ENCODE results near the gene APBB3.
"Not testable (repeated sequence)": the region's sequence is repeated elsewhere in the genome, so short reads cannot be mapped to it uniquely, and the experiment has no call there.

APBB3 gene, protein sequence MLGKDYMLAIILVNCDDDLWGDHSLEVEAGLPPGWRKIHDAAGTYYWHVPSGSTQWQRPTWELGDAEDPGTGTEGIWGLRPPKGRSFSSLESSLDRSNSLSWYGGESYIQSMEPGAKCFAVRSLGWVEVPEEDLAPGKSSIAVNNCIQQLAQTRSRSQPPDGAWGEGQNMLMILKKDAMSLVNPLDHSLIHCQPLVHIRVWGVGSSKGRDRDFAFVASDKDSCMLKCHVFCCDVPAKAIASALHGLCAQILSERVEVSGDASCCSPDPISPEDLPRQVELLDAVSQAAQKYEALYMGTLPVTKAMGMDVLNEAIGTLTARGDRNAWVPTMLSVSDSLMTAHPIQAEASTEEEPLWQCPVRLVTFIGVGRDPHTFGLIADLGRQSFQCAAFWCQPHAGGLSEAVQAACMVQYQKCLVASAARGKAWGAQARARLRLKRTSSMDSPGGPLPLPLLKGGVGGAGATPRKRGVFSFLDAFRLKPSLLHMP

GRCh38 chr5:140564196-140565023, at the start of gene APBB3, which contains the start of gene SLC35A4:
Gene APBB3, minus strand, starts transcription at chr5:140564598. Its CDS starts 353 bp downstream, at chr5:140564245.
Gene SLC35A4, plus strand, starts transcription at chr5:140564828. Its CDS starts 2,342 bp downstream, at chr5:140567170.
- peak; percentile 87 for DNase-seq (ENCODE audit: low read depth)

GRCh38 chr5:140611020-140611521, 46.7 kb upstream of the APBB3 start:
- no peak for DNase-seq (ENCODE audit: low read depth)

GRCh38 chr5:140609126-140609525, 44.7 kb upstream of the APBB3 start:
- DNase-seq (ENCODE audit: low read depth): no peak

DNA sequence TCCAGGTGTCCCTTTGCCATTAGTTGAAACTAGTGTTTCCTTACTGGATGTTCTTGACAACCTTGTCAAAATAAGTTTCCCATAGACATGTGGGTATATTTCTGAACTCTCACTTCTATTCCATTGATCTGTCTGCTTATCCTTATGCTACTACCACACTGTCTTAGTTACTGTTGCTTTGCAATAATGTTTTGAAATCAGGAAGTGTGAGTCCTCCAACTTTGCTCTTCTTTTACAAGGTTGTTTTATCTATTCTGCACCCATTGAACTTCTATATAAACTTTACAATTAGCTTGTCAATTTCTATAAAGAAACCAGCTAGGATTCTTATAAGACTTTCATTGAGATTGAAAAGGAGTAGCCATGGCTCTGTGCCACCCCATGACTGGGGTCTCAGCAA, 44.3 kb upstream of the APBB3 start:
- no peak for DNase-seq (ENCODE audit: low read depth)

DNA sequence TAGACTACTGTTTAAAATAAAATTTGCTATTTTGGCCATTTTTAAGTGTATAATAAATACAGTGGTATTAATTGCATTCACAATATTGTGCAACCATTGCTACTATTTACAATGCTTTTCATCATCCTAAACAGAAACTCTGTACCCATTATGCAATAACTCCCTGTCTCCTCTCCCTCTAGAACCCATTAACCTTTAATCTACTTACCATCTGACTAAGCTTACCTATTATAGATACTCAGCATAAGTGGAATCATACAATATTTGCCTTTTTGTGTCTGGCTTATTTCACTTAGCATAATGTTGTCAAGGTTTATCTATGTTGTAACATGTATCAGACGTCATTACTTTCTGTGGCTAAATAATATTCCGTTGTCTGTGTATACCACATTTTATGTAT, 42.6 kb upstream of the APBB3 start:
- DNase-seq (ENCODE audit: low read depth): no peak

DNA sequence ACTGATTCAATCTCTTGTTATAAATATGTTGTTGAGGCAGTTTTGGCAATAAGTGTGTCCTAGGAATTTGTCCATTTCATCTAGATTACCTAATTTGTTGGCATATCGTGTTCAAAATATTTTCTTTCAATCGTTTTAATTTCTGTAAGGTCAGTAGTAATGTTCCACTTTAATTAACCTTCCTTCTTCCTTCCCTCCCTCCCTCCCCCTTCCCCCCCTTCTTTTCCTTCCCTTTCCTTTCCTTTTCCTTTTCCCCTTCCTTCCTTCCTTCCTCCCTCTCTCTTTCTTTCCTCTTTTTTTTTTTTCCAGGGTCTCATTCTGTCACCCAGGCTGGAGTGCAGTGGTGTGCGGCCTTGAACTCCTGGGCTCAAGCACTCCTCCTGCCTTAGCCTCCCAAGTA, 41.5 kb upstream of the APBB3 start:
- DNase-seq (ENCODE audit: low read depth): no peak

DNA sequence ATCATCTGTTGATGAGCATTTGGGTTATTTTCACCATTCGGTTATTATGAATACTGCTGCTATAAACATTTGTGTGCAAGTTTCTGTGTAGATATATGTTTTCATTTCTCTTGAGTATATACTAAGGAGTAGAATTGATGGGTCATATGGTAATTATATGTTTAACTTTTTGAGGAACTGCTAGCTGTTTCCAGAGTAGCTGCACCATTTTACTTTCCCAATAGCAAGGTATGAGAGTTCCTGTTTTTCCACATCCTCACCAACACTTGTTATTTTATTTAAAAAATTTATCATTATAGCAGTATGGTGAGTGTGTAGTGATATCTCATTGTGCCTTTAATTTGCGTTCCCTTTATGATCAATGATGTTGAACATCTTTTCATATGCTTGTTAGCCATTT, 39.3 kb upstream of the APBB3 start:
- no peak for DNase-seq (ENCODE audit: low read depth)

- DNase-seq (ENCODE audit: low read depth): not testable (repeated sequence)
These were observed 39.0 kb upstream of the APBB3 start for GRCh38 chr5:140603446-140603698.

- DNase-seq (ENCODE audit: low read depth): no peak
These were observed 37.7 kb upstream of the APBB3 start for GRCh38 chr5:140602147-140602546.

DNA sequence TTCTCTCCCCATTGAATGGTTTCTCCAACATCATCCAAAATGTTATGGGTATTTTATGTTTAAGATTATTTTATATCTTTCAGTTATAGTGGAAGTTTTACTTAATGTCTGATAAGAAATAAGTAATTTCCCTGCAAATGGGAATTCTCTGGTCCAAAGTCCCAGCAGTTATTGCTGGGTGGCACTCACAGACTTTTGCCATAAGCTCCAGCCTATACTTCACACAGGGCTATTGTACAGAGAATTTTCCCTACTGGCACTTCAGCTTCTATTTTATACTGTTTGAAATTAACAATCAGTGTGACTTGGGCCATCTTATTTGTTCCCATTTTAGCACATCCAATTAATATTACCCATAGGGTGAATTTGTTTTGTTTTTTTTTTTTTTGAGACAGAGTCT, 35.7 kb upstream of the APBB3 start:
- DNase-seq (ENCODE audit: low read depth): no peak

GRCh38 chr5:140598836-140599235, 34.4 kb upstream of the APBB3 start:
- DNase-seq (ENCODE audit: low read depth): no peak

DNA sequence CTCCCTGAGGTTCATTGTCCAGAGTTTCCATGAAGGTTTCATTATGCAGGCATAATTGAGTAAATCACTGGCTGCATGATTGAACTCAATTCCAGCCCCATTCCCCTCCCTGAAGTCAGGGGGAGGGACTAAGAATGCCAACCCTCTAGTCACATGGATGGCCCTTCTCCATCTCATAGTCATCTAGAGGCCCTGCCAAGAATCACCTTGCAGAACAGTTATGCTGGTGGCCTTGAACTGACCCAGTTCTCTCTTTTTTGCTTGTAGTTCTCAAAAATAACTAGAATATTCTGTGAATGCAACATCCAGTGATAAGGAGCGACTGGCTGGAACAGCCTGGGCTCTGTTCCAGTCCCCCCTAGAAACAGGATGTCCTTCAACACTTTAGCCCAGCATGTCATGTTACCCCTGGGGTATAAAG, 31.9 kb upstream of the APBB3 start:
- DNase-seq (ENCODE audit: low read depth): no peak

- no peak for DNase-seq (ENCODE audit: low read depth)
These were observed 31.3 kb upstream of the APBB3 start for GRCh38 chr5:140595538-140596300.

DNA sequence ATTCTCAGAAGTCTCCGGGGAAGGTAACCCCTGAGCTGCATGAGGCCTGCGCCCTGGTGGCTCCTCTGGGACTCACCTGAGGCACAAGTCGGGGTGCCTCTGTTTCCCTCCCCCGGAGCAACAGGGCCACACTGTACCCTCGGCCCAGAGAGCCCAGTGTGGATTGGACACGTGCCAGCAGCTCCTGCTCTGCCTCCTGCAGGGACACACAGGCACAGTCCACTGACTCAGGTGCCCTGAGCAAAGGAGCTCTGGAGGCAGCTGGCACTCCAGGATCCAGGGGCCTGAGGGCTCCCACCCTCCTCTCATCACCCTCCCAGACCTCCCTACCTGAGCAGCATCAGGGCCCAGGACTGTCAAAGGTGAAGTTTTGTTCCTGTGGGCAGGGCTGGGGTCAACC, 29.8 kb upstream of the APBB3 start:
- DNase-seq (ENCODE audit: low read depth): no peak

GRCh38 chr5:140593070-140593469, 28.7 kb upstream of the APBB3 start:
- DNase-seq (ENCODE audit: low read depth): not testable (repeated sequence)

GRCh38 chr5:140591747-140592372, 27.5 kb upstream of the APBB3 start:
- peak; percentile 23 for DNase-seq (ENCODE audit: low read depth)

DNA sequence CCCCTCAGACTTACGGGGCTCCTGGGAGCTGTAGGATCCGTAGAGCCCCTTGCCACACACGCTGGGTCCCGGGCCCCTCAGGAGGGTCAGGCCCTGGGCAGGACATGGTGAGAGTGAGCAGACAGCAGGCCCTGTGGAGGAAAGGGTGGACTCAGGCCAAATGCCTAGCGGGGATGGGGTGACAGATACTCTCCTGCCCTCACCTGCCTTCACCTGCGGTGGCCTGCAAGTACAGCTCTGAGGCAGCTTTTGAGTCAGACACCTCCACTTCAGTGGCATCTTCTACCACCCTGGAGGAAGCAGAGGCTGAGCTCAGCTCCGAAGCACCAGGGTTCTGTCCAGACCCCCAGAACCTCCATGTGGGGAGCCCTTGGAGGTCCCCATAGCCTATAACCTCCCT, 26.5 kb upstream of the APBB3 start:
- DNase-seq (ENCODE audit: low read depth): no peak

DNA sequence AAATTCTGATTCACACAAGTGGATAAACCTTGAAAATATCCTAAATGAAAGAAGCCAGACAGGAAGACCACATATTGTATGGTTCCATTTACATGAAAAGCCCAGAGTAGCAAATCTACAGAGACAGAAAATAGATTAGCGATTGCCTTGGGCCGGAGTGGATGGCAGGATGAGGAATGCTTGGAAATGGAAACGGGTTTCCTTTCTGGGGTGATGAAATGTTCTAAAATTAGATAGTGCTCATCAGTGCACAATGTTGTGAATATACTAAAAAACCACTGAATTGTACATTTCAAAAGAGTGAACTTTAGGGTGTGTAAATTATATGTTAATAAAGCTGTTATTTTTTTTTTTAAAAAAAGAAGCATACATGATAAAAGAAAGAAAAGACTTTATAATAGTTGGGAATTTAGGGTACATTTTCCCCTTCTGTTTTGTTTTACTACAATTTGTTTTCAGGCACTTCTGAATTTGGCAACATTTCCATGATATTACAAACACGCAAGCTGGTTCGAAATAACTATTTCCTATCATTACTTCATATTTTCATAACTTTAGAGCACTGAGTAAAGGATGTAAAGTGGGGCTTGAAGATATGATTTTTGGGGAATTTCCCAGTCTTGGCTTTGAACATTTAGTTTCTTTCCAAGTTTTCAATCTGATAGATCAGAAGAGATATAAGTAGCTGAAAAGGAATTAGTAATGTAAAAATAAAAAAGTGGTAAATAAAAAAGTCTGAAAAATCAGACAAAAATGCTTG, 24.1 kb upstream of the APBB3 start:
- no peak for DNase-seq (ENCODE audit: low read depth)

DNA sequence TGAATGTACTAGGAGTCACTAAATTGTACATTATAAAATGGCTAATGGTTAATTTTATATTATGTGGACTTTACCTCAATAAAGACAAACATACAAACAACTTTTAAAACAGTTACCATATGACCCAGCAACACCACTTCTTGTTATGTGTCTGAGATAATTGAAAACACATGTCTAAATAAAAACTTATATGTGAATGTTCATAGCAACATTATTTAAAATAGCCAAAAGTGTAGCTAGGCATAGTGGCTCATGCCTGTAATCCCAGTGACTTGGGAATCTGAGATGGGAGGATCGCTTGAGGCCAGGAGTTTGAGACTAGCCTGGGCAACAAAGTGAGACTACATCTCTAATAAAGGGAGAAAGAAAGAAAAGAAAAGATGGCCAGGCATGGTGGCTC, 23.1 kb upstream of the APBB3 start:
- DNase-seq (ENCODE audit: low read depth): no peak

DNA sequence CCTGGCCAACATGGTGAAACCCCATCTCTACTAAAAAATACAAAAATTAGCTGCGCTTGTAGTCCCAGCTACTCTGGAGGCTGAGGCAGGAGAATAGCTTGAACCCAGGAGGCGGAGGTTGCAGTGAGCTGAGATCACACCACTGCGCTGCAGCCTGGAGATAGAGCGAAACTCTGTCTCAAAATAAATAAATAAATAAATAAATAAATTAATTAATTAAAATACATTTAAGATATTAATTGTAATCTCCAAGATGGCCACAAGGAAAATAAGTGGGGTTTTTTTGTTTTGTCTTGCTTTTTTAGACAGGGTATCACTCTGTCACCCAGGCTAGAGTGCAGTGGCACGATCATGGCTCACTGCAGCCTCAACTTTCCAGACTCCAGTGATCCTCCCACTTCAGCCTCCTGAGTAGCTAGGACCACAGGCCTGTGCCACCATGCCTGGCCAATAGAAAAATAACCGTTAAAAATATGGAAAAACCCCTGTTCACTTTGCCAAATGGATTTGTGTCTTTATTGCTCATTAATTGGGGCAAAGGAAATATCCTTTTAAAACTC, 14.9 kb upstream of the APBB3 start:
- DNase-seq (ENCODE audit: low read depth): not testable (repeated sequence)

DNA sequence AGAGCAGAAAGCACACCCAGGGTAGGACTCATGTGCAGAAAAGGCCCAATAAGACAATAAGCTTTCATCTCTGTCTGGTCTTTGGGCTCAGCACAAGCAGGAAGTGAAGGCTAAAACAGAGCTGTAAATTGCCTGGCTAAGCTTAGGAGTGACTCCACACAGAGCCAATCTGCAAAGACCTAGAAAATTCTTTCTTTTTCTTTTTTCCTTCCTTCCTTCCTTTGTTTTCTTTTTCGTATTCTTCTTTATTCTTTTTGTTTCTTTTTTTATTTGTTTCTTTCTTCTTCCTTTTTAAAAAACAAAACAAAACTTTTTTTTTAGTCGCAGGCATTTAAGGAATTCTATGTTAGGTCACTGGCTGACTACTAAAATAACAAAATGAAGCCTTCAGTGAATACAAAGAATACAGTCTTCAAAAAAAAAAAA, 12.4 kb upstream of the APBB3 start:
- DNase-seq (ENCODE audit: low read depth): no peak
